HepG2 (cell line): ENCODE results near the gene THSD1. TPM values are rescaled to one million over a fixed set of nuclear protein-coding genes. Genes with fewer than 3 reads are reported as not detected.

ENCODE experiments used
- MIER2 ChIP-seq: IDR thresholded peaks from 2 replicates; pipeline ENCODE4 v1.6.1; 2016; ENCODE audit warnings: missing biosample characterization, missing genetic modification reagents
- MZF1 ChIP-seq: sonication (generic); formaldehyde crosslinking; IDR thresholded peaks from 2 replicates; pipeline ENCODE4 v1.8.1; 2023; ENCODE audit warnings: mild to moderate bottlenecking, missing genetic modification reagents, borderline replicate concordance
- NR2F6 ChIP-seq, 2 experiments: IDR thresholded peaks; 2 replicates each; pipeline ENCODE4 v1.6.1; 2016; ENCODE audit warnings: antibody characterized with exemption in 1 of 2, mild to moderate bottlenecking in 1 of 2
- PITX1 ChIP-seq: sonication (generic); formaldehyde crosslinking; IDR thresholded peaks from 2 replicates; pipeline ENCODE4 v1.5.1; 2020; ENCODE audit warnings: mild to moderate bottlenecking, missing genetic modification reagents
- TBX3 ChIP-seq: fragments of 450-650 bp; IDR thresholded peaks from 2 replicates; pipeline ENCODE4 v1.6.1; 2017; ENCODE audit warnings: antibody characterized with exemption, mild to moderate bottlenecking, inconsistent platforms, borderline replicate concordance
- ZIK1 ChIP-seq: sonication (generic); formaldehyde crosslinking; IDR thresholded peaks from 2 replicates; pipeline ENCODE4 v1.5.0; 2020; ENCODE audit warnings: mild to moderate bottlenecking, low read depth, missing genetic modification reagents, borderline replicate concordance
- ZNF430 ChIP-seq: sonication (generic); formaldehyde crosslinking; IDR thresholded peaks from 2 replicates; pipeline ENCODE4 v1.9.0; 2021; ENCODE audit warnings: mild to moderate bottlenecking, missing genetic modification reagents
- ZNF607 ChIP-seq: sonication (generic); formaldehyde crosslinking; IDR thresholded peaks from 2 replicates; pipeline ENCODE4 v1.5.1; 2020; ENCODE audit warnings: missing genetic modification reagents, mild to moderate bottlenecking, borderline replicate concordance
- ZNF768 ChIP-seq: sonication (generic); formaldehyde crosslinking; IDR thresholded peaks from 2 replicates; pipeline ENCODE4 v1.4.0; 2020; ENCODE audit warnings: missing genetic modification reagents
- ZNF883 ChIP-seq: sonication (generic); formaldehyde crosslinking; IDR thresholded peaks from 2 replicates; pipeline ENCODE4 v1.5.1; 2020; ENCODE audit warnings: mild to moderate bottlenecking, missing genetic modification reagents; ENCODE audit errors: not compliant biosample characterization
- polyA plus RNA-seq, 8 experiments: library from polyadenylated mRNA; depleted of rRNA in 3 of 8; stranded (reverse) in 7 of 8; unstranded in 1 of 8; fragments of >200 nt; fragmentation: Illumina TruSeq in 4 of 8; extraction: Trizol in 4 of 8; gene quantifications; 2 replicates each; pipeline versions ENCODE4 v1.2.1 to v1.2.3, GENCODE V29; 2011 to 2016; ENCODE audit warnings: low read depth in 4 of 8, missing spikeins in 1 of 8, mixed read lengths in 1 of 8; ENCODE audit not compliant: insufficient read depth in 1 of 8
- total RNA-seq, 5 experiments: library from RNA; depleted of rRNA; stranded (reverse); fragments of >200 nt; fragmentation: Illumina TruSeq; extraction: Trizol; gene quantifications; 2 replicates each; pipeline ENCODE4 v1.2.3, GENCODE V29; 2016; ENCODE audit warnings: low read depth in 1 of 5
- TF ChIP-seq, protein P1 (sequence below), 2 experiments: fragments of 450-650 bp in 1 of 2; sonication (generic) in 1 of 2; formaldehyde crosslinking in 1 of 2; IDR thresholded peaks; 2 replicates each; pipeline versions ENCODE4 v1.6.1 to v1.8.0; 2016 to 2022; ENCODE audit warnings: antibody characterized with exemption in 1 of 2, mild to moderate bottlenecking in 1 of 2, missing genetic modification reagents in 1 of 2
- TF ChIP-seq, protein P2 (sequence below): sonication (generic); formaldehyde crosslinking; IDR thresholded peaks from 2 replicates; pipeline ENCODE4 v1.4.0; 2020; ENCODE audit warnings: mild to moderate bottlenecking, low read depth, missing genetic modification reagents
- TF ChIP-seq, protein P3 (sequence below): IDR thresholded peaks from 2 replicates; pipeline ENCODE4 v1.6.1; 2016; ENCODE audit warnings: missing genetic modification reagents, missing compliant biosample characterization

THSD1 gene
- total and polyA plus RNA-seq, 2 of the 13 experiments (the other 11 are each of a cell fraction or from before 2014, with no cell fraction given): 0.11 to 0.15 TPM

DNA sequence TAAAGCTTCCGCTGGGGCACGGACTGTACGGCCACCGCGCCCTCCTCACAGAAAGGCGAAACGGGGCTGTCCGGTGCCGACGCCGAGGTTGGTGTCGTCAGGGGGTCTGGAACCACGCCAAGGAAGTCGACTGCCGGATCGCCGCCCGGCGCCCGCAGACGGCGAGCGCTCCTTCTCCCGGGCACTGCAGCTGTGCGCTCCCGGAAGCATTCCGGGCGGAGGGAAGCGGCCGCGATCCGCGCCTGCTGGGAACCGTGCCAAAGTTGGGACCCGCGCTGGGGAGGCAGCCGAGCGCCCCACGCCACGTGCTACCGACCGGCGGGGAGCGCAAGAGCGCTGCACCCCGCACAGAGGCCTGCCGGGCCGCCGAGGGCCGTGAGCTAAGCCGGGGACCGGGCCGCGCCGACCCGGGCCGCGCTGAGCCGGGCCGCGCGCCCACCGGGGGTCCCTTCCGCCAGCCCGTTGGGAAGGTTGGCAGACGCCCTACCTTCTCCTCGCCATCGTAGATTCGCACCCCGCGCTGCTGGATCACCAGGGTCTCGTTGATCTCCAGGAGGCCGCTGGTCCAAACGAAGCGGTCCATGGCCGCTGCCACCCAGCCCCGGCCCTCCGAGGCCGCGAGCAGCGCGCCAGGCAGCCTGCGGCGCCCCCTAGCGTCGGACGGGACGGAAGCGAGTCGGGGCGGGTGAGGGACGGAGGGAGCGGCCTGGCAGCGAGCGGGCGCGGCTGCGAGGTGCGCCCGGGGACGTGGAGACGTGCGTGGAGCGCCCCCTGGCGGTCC, 44.2 kb upstream of the THSD1 start, which contains the start of gene VPS36 (continued):
- TF ChIP-seq, protein P1, sequence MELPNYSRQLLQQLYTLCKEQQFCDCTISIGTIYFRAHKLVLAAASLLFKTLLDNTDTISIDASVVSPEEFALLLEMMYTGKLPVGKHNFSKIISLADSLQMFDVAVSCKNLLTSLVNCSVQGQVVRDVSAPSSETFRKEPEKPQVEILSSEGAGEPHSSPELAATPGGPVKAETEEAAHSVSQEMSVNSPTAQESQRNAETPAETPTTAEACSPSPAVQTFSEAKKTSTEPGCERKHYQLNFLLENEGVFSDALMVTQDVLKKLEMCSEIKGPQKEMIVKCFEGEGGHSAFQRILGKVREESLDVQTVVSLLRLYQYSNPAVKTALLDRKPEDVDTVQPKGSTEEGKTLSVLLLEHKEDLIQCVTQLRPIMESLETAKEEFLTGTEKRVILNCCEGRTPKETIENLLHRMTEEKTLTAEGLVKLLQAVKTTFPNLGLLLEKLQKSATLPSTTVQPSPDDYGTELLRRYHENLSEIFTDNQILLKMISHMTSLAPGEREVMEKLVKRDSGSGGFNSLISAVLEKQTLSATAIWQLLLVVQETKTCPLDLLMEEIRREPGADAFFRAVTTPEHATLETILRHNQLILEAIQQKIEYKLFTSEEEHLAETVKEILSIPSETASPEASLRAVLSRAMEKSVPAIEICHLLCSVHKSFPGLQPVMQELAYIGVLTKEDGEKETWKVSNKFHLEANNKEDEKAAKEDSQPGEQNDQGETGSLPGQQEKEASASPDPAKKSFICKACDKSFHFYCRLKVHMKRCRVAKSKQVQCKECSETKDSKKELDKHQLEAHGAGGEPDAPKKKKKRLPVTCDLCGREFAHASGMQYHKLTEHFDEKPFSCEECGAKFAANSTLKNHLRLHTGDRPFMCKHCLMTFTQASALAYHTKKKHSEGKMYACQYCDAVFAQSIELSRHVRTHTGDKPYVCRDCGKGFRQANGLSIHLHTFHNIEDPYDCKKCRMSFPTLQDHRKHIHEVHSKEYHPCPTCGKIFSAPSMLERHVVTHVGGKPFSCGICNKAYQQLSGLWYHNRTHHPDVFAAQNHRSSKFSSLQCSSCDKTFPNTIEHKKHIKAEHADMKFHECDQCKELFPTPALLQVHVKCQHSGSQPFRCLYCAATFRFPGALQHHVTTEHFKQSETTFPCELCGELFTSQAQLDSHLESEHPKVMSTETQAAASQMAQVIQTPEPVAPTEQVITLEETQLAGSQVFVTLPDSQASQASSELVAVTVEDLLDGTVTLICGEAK (IDR thresholded peaks at IDR 0.05): no peak
- TF ChIP-seq, protein P1 (CRISPR knock-in tag; IDR thresholded peaks at IDR 0.05): peak; percentile 95
- TF ChIP-seq ZNF768 (CRISPR knock-in tag): peak; percentile 70
- TF ChIP-seq ZIK1 (CRISPR knock-in tag): peak; percentile 72; the same call in 1 of the 2 replicates
- no peak for TF ChIP-seq ZNF430 (CRISPR knock-in tag)
- TF ChIP-seq, protein P2, sequence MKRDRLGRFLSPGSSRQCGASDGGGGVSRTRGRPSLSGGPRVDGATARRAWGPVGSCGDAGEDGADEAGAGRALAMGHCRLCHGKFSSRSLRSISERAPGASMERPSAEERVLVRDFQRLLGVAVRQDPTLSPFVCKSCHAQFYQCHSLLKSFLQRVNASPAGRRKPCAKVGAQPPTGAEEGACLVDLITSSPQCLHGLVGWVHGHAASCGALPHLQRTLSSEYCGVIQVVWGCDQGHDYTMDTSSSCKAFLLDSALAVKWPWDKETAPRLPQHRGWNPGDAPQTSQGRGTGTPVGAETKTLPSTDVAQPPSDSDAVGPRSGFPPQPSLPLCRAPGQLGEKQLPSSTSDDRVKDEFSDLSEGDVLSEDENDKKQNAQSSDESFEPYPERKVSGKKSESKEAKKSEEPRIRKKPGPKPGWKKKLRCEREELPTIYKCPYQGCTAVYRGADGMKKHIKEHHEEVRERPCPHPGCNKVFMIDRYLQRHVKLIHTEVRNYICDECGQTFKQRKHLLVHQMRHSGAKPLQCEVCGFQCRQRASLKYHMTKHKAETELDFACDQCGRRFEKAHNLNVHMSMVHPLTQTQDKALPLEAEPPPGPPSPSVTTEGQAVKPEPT (CRISPR knock-in tag): 0 out of 2 replicates have a peak, but pooled peaks have one; percentile 60
- peak; percentile 84 for TF ChIP-seq ZNF607 (CRISPR knock-in tag)
- TF ChIP-seq ZNF883 (CRISPR knock-in tag): peak; percentile 49
- TF ChIP-seq, protein P3, sequence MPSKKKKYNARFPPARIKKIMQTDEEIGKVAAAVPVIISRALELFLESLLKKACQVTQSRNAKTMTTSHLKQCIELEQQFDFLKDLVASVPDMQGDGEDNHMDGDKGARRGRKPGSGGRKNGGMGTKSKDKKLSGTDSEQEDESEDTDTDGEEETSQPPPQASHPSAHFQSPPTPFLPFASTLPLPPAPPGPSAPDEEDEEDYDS (CRISPR knock-in tag): peak; percentile 25; the same call in 1 of the 2 replicates
- TF ChIP-seq TBX3: no peak
- peak; percentile 53; the same call in 1 of the 2 replicates for TF ChIP-seq MIER2 (CRISPR knock-in tag)
- TF ChIP-seq NR2F6 (IDR thresholded peaks at IDR 0.05): no peak
- TF ChIP-seq NR2F6 (CRISPR knock-in tag; IDR thresholded peaks at IDR 0.05): peak; percentile 67; the same call in 1 of the 2 replicates
- no peak for TF ChIP-seq MZF1 (CRISPR knock-in tag)
- peak; percentile 74; the same call in 1 of the 2 replicates for TF ChIP-seq PITX1 (CRISPR knock-in tag)
